HG03439 (cell line): ENCODE data around the gene MYO5C.
A peak's percentile ranks its signal among the peaks of the same experiment; 100 is the strongest.
"Not testable (repeated sequence)": the region's sequence is repeated elsewhere in the genome, so short reads cannot be mapped to it uniquely, and the experiment has no call there.

Experiments
- ATAC-seq: cut with Tn5 transposase; IDR thresholded peaks from one replicate; pipeline ENCODE4 v1.9.1; 2021; ENCODE audit warnings: mild to moderate bottlenecking, moderate library complexity; ENCODE audit not compliant: unreplicated experiment

Gene MYO5C

GRCh38 chr15:52307847-52308246, 12.2 kb upstream of the MYO5C start:
- ATAC-seq = no peak

- no peak for ATAC-seq
Observed at GRCh38 chr15:52306270-52306669, 10.7 kb upstream of the MYO5C start.

- ATAC-seq = no peak
Observed at GRCh38 chr15:52303093-52303772, 7.6 kb upstream of the MYO5C start.

- no peak for ATAC-seq
Observed at GRCh38 chr15:52301265-52301847, 5.8 kb upstream of the MYO5C start.

- ATAC-seq = no peak
Observed at GRCh38 chr15:52294881-52295420, 653 bp downstream of the MYO5C start.

- ATAC-seq = no peak
Observed at GRCh38 chr15:52292780-52293392, 2.7 kb downstream of the MYO5C start.

- no peak for ATAC-seq
Observed at GRCh38 chr15:52291204-52291603, 4.4 kb downstream of the MYO5C start.

GRCh38 chr15:52290800-52291199, 4.8 kb downstream of the MYO5C start:
- ATAC-seq = no peak

GRCh38 chr15:52290329-52290728, 5.3 kb downstream of the MYO5C start:
- ATAC-seq = peak; percentile 50

- no peak for ATAC-seq
Observed at GRCh38 chr15:52289629-52290081, 5.9 kb downstream of the MYO5C start.

GRCh38 chr15:52288986-52289385, 6.6 kb downstream of the MYO5C start:
- no peak for ATAC-seq

- ATAC-seq = no peak
Observed at GRCh38 chr15:52288051-52288942, 7.3 kb downstream of the MYO5C start.

GRCh38 chr15:52287114-52287513, 8.5 kb downstream of the MYO5C start:
- ATAC-seq = no peak

- ATAC-seq = not testable (repeated sequence)
Observed at GRCh38 chr15:52285941-52286340, 9.7 kb downstream of the MYO5C start.

- ATAC-seq = no peak
Observed at GRCh38 chr15:52284164-52284563, 11.4 kb downstream of the MYO5C start.

- no peak for ATAC-seq
Observed at GRCh38 chr15:52283281-52283680, 12.3 kb downstream of the MYO5C start.

- no peak for ATAC-seq
Observed at GRCh38 chr15:52282418-52282817, 13.2 kb downstream of the MYO5C start.

GRCh38 chr15:52281085-52282035, 14.2 kb downstream of the MYO5C start:
- no peak for ATAC-seq

GRCh38 chr15:52280326-52281084, 15.1 kb downstream of the MYO5C start:
- no peak for ATAC-seq
